ENCODE data around the gene SKA1. TPM values are rescaled to one million over a fixed set of nuclear protein-coding genes. Genes with fewer than 3 reads are reported as not detected.
"Not testable (repeated sequence)": the region's sequence is repeated elsewhere in the genome, so short reads cannot be mapped to it uniquely, and the experiment has no call there.

The SKA1 gene
- total and polyA plus RNA-seq, 5 donors, result 0.11 to 0.49 (median 0.14) TPM

- WGBS, result 75% methylated on average over 3 of the region's 3 CpGs
These were observed 58.1 kb downstream of the SKA1 start for GRCh38 chr18:50432915-50433314.

GRCh38 chr18:50436742-50437141, 61.9 kb downstream of the SKA1 start:
- H3K9me3 ChIP-seq (ENCODE audit: control insufficient read depth, low read length); DNase-seq; H3K27me3 ChIP-seq (ENCODE audit: control insufficient read depth, insufficient read depth); H3K27ac ChIP-seq (ENCODE audit: low read length); H3K4me3 ChIP-seq (ENCODE audit: low read length); ATAC-seq; H3K4me1 ChIP-seq (ENCODE audit: control insufficient read depth, insufficient read depth, low read length); intact Hi-C loops (cut with DNase I): not testable (repeated sequence)
- 98% methylated on average over 1 of the region's 1 CpG for WGBS

More at GRCh38 chr18:50432915-50433314, 58.1 kb downstream of the SKA1 start:
- ATAC-seq, result no peak
- Histone ChIP-seq H3K9me3 (ENCODE audit: control insufficient read depth, low read length) (no peaks in the 10 kb centered on the region), H3K4me3 (ENCODE audit: low read length) (no peak overlapping the region), H3K4me1 (ENCODE audit: control insufficient read depth, insufficient read depth, low read length) (no peaks in the 10 kb centered on the region), H3K27me3 (ENCODE audit: control insufficient read depth, insufficient read depth) (no peaks in the 10 kb centered on the region), H3K27ac (ENCODE audit: low read length) (no peak overlapping the region)
- intact Hi-C loops (cut with DNase I), result no loop called here
- DNase-seq, result no peak

GRCh38 chr18:50439460-50440015, 64.7 kb downstream of the SKA1 start:
- no peak overlapping the region for H3K27ac ChIP-seq (ENCODE audit: low read length)
- no peak for DNase-seq
- H3K9me3 ChIP-seq (ENCODE audit: control insufficient read depth, low read length), result no peaks in the 10 kb centered on the region
- WGBS, result 72% methylated on average over 2 of the region's 2 CpGs
- intact Hi-C loops (cut with DNase I), result no loop called here
- no peak overlapping the region for H3K4me3 ChIP-seq (ENCODE audit: low read length)
- no peak for ATAC-seq
- H3K4me1 ChIP-seq (ENCODE audit: control insufficient read depth, insufficient read depth, low read length), result no peaks in the 10 kb centered on the region
- no peaks in the 10 kb centered on the region for H3K27me3 ChIP-seq (ENCODE audit: control insufficient read depth, insufficient read depth)

- ATAC-seq, result no peak
- H3K4me1 ChIP-seq (ENCODE audit: control insufficient read depth, insufficient read depth, low read length), result no peaks in the 10 kb centered on the region
- intact Hi-C loops (cut with DNase I), result no loop called here
- H3K4me3 ChIP-seq (ENCODE audit: low read length), result no peak overlapping the region
- no peaks in the 10 kb centered on the region for H3K27me3 ChIP-seq (ENCODE audit: control insufficient read depth, insufficient read depth)
- no peak for DNase-seq
- no peak overlapping the region for H3K27ac ChIP-seq (ENCODE audit: low read length)
- no peaks in the 10 kb centered on the region for H3K9me3 ChIP-seq (ENCODE audit: control insufficient read depth, low read length)
- WGBS, result 61% methylated on average over 4 of the region's 4 CpGs
These were observed 66.2 kb downstream of the SKA1 start for GRCh38 chr18:50441016-50441415.

- H3K4me1 ChIP-seq (ENCODE audit: control insufficient read depth, insufficient read depth, low read length), result no peaks in the 10 kb centered on the region
These were observed 66.7 kb downstream of the SKA1 start for GRCh38 chr18:50441501-50441900.

More at GRCh38 chr18:50441501-50441900, 66.7 kb downstream of the SKA1 start:
- Histone ChIP-seq H3K27me3 (ENCODE audit: control insufficient read depth, insufficient read depth) (no peaks in the 10 kb centered on the region), H3K4me3 (ENCODE audit: low read length) (no peak overlapping the region), H3K9me3 (ENCODE audit: control insufficient read depth, low read length) (no peaks in the 10 kb centered on the region), H3K27ac (ENCODE audit: low read length) (no peak overlapping the region)
- intact Hi-C loops (cut with DNase I), result no loop called here
- ATAC-seq (no peak), DNase-seq (no peak)
- WGBS, result 32% methylated on average over 1 of the region's 1 CpG

Other genes with a start within 250 kb of the SKA1 start
- gene MYO5B, start 179.9 kb upstream of the SKA1 start, total RNA-seq, result 1 to 10 TPM; 1.4 to 3.2 (median 2.4) TPM
- gene MYO5B, start 179.9 kb upstream of the SKA1 start, polyA plus RNA-seq, result 4.5 TPM
- gene CFAP53, start 108.6 kb upstream of the SKA1 start, total RNA-seq, result under 1 TPM; 0.23 to 0.56 (median 0.29) TPM
- gene CFAP53, start 108.6 kb upstream of the SKA1 start, polyA plus RNA-seq, result 0.34 TPM
- 10 to 100 TPM; 44.7 to 59.7 (median 55.9) TPM for gene MBD1, start 93.5 kb upstream of the SKA1 start, total RNA-seq
- gene MBD1, start 93.5 kb upstream of the SKA1 start, polyA plus RNA-seq, result 30.3 TPM
- 10 to 100 TPM; 31.9 to 52.3 (median 42.1) TPM for gene CXXC1, start 87.4 kb upstream of the SKA1 start, total RNA-seq
- gene CXXC1, start 87.4 kb upstream of the SKA1 start, polyA plus RNA-seq, result 34.2 TPM
- 10 to 100 TPM; 24.9 to 73.9 (median 35.1) TPM for gene MAPK4, start 185.0 kb downstream of the SKA1 start, total RNA-seq
- 15.5 TPM for gene MAPK4, start 185.0 kb downstream of the SKA1 start, polyA plus RNA-seq

Data from right cardiac atrium (tissue), 5 donors.